HEK293 (cell line): ENCODE data around the gene FTO.

Experiments used
- CTCF ChIA-PET: fragments of 350-600 bp; formaldehyde crosslinking; extraction: SDS; loops from one replicate; lab custom pipeline; 2021; ENCODE audit warnings: antibody characterized with exemption; lab: Yijun Ruan, JAX
- POLR2A ChIA-PET: fragments of 300-600 bp; formaldehyde crosslinking; extraction: SDS; loops from one replicate; lab custom pipeline; 2020; ENCODE audit warnings: antibody characterized with exemption, inconsistent platforms; lab: Yijun Ruan, JAX
- H3K27ac ChIP-seq: fragments of 200-500 bp; sonication (Bioruptor generic); 2 replicates; pipeline ENCODE4 v1.5.1; 2014; ENCODE audit warnings: low read depth, low read length, control low read depth, inconsistent platforms; ENCODE audit errors: extremely low read depth
- H3K36me3 ChIP-seq, 2 experiments: fragments of 200-500 bp in 1 of 2; sonication (Bioruptor generic) in 1 of 2; 1 replicate in 1 of 2; 2 replicates in 1 of 2; pipeline ENCODE4 v1.5.1; 2014 to 2017; ENCODE audit warnings: inconsistent platforms in 2 of 2, low read length in 2 of 2; ENCODE audit not compliant: control insufficient read depth in 2 of 2, insufficient read depth in 1 of 2
- H3K4me1 ChIP-seq: fragments of 200-500 bp; sonication (Bioruptor generic); 2 replicates; pipeline ENCODE4 v1.5.1; 2014; ENCODE audit warnings: mild to moderate bottlenecking, low read length, inconsistent platforms; ENCODE audit not compliant: control insufficient read depth, insufficient read depth
- H3K4me3 ChIP-seq: 2 replicates; pipeline ENCODE4 v1.5.1; 2011; ENCODE audit warnings: low read depth, mild to moderate bottlenecking, control low read depth, low read length, moderate library complexity
- H3K9me3 ChIP-seq: fragments of 200-500 bp; sonication (Bioruptor generic); 2 replicates; pipeline ENCODE4 v1.5.1; 2014; ENCODE audit warnings: low read depth, low read length, inconsistent platforms; ENCODE audit not compliant: control insufficient read depth, insufficient read depth
- FEZF1 ChIP-seq: fragments of 450-650 bp; formaldehyde crosslinking; IDR thresholded peaks from 2 replicates; pipeline ENCODE4 v1.5.1; 2016; ENCODE audit warnings: missing biosample characterization, missing genetic modification characterization
- IKZF3 ChIP-seq: fragments of 450-650 bp; IDR thresholded peaks from 2 replicates; pipeline ENCODE4 v1.5.0; 2018; ENCODE audit warnings: missing biosample characterization, mild to moderate bottlenecking, missing genetic modification characterization, moderate library complexity
- SALL2 ChIP-seq: fragments of 450-650 bp; formaldehyde crosslinking; IDR thresholded peaks from 2 replicates; pipeline ENCODE4 v1.5.0; 2017; ENCODE audit warnings: missing biosample characterization, mild to moderate bottlenecking, missing genetic modification characterization, borderline replicate concordance
- ZBTB10 ChIP-seq: fragments of 450-650 bp; formaldehyde crosslinking; IDR thresholded peaks from 2 replicates; pipeline ENCODE4 v1.5.1; 2016; ENCODE audit warnings: missing biosample characterization, missing genetic modification characterization
- ZBTB44 ChIP-seq: fragments of 450-650 bp; IDR thresholded peaks from 2 replicates; pipeline ENCODE4 v1.5.1; 2018; ENCODE audit warnings: missing biosample characterization, mild to moderate bottlenecking, missing genetic modification characterization
- ZBTB7A ChIP-seq: fragments of 450-650 bp; formaldehyde crosslinking; IDR thresholded peaks from 2 replicates; pipeline ENCODE4 v1.5.1; 2016; ENCODE audit warnings: low read depth, missing biosample characterization, missing genetic modification characterization
- ZNF121 ChIP-seq: fragments of 450-650 bp; formaldehyde crosslinking; IDR thresholded peaks from 2 replicates; pipeline ENCODE4 v1.5.1; 2016; ENCODE audit warnings: missing biosample characterization, missing genetic modification characterization
- ZNF362 ChIP-seq: fragments of 450-650 bp; formaldehyde crosslinking; IDR thresholded peaks from 2 replicates; pipeline ENCODE4 v1.5.1; 2016; ENCODE audit warnings: missing biosample characterization, missing genetic modification characterization
- ZNF37A ChIP-seq: fragments of 450-650 bp; IDR thresholded peaks from 2 replicates; pipeline ENCODE4 v1.5.1; 2018; ENCODE audit warnings: missing biosample characterization, missing genetic modification characterization
- ZNF404 ChIP-seq: fragments of 450-650 bp; formaldehyde crosslinking; IDR thresholded peaks from 2 replicates; pipeline ENCODE4 v1.5.1; 2017; ENCODE audit warnings: missing biosample characterization, missing genetic modification characterization
- ZNF426 ChIP-seq: fragments of 450-650 bp; formaldehyde crosslinking; IDR thresholded peaks from 2 replicates; pipeline ENCODE4 v1.5.1; 2017; ENCODE audit warnings: missing biosample characterization, missing genetic modification characterization, mild to moderate bottlenecking, inconsistent platforms, moderate library complexity
- ZNF521 ChIP-seq: fragments of 450-650 bp; formaldehyde crosslinking; IDR thresholded peaks from 2 replicates; pipeline ENCODE4 v1.5.1; 2017; ENCODE audit warnings: missing biosample characterization, mild to moderate bottlenecking, missing genetic modification characterization
- ZNF610 ChIP-seq: fragments of 450-650 bp; formaldehyde crosslinking; IDR thresholded peaks from 2 replicates; pipeline ENCODE4 v1.5.1; 2016; ENCODE audit warnings: missing biosample characterization, missing genetic modification characterization, borderline replicate concordance
- ZNF629 ChIP-seq: fragments of 450-650 bp; formaldehyde crosslinking; IDR thresholded peaks from 2 replicates; pipeline ENCODE4 v1.5.1; 2017; ENCODE audit warnings: missing biosample characterization, missing genetic modification characterization
- ZNF639 ChIP-seq: fragments of 450-650 bp; formaldehyde crosslinking; IDR thresholded peaks from 2 replicates; pipeline ENCODE4 v1.5.1; 2016; ENCODE audit warnings: missing biosample characterization, missing genetic modification characterization
- ZNF792 ChIP-seq: fragments of 450-650 bp; formaldehyde crosslinking; IDR thresholded peaks from 2 replicates; pipeline ENCODE4 v1.5.1; 2016; ENCODE audit warnings: missing biosample characterization, missing genetic modification characterization
- ZNF837 ChIP-seq: fragments of 450-650 bp; formaldehyde crosslinking; IDR thresholded peaks from 2 replicates; pipeline ENCODE4 v1.5.1; 2016; ENCODE audit warnings: missing biosample characterization, missing genetic modification characterization
- ZSCAN16 ChIP-seq: fragments of 450-650 bp; formaldehyde crosslinking; IDR thresholded peaks from 2 replicates; pipeline ENCODE4 v1.5.1; 2016; ENCODE audit warnings: missing biosample characterization, missing genetic modification characterization
- ZSCAN18 ChIP-seq: fragments of 450-650 bp; formaldehyde crosslinking; IDR thresholded peaks from 2 replicates; pipeline ENCODE4 v1.5.1; 2016; ENCODE audit warnings: missing biosample characterization, missing genetic modification characterization

Gene FTO

GRCh38 chr16:53816211-53816836, 112.4 kb downstream of the FTO start:
- TF ChIP-seq ZNF521 (tag by site-specific recombination) (no peak), ZBTB10 (tag by site-specific recombination) (no peak), ZNF37A (tag by site-specific recombination) (no peak), ZNF610 (tag by site-specific recombination) (no peak), ZSCAN18 (tag by site-specific recombination) (no peak), ZNF404 (no peak), ZNF837 (no peak), IKZF3 (no peak)
- ChIA-PET CTCF (no interaction called here), POLR2A (no interaction called here)
- Histone ChIP-seq H3K27ac (no peak overlapping the region), H3K4me1 (no peaks in the 10 kb centered on the region; the same call in 1 of the 2 replicates), H3K9me3 (no peaks in the 10 kb centered on the region), H3K4me3 (no peak overlapping the region), H3K36me3 (peaks cover 0 to 14% of the 10 kb centered on the region in 2 experiments; a peak in 2 of 3 replicates)

GRCh38 chr16:53817117-53817755, 113.3 kb downstream of the FTO start:
- peaks cover 0 to 13% of the 10 kb centered on the region in 2 experiments; a peak in 2 of 3 replicates for H3K36me3 ChIP-seq
- no peak for TF ChIP-seq ZNF629 (tag by site-specific recombination)
- TF ChIP-seq ZBTB44 (tag by site-specific recombination), result 0 out of 2 replicates have a peak, but pooled peaks have one; percentile 11
- TF ChIP-seq, all 188 proteins: peak for 1
- ChIA-PET POLR2A (no interaction called here), CTCF (interaction anchor here (0.9 kb wide), 1 partner anchor 74 kb away, joined by 4 read pairs; no protein-coding TSS in a partner anchor)
- Histone ChIP-seq H3K27ac (no peak overlapping the region), H3K9me3 (no peaks in the 10 kb centered on the region), H3K4me1 (no peaks in the 10 kb centered on the region; the same call in 1 of the 2 replicates), H3K4me3 (no peak overlapping the region)

- Histone ChIP-seq H3K27ac (no peak overlapping the region), H3K4me3 (no peak overlapping the region), H3K36me3 (peaks cover 0 to 13% of the 10 kb centered on the region in 2 experiments; a peak in 1 of 3 replicates), H3K9me3 (no peaks in the 10 kb centered on the region), H3K4me1 (no peaks in the 10 kb centered on the region; the same call in 1 of the 2 replicates)
- POLR2A ChIA-PET, result no interaction called here
- CTCF ChIA-PET, result interaction anchor here (0.9 kb wide), 1 partner anchor 74 kb away, joined by 4 read pairs; no protein-coding TSS in a partner anchor
- TF ChIP-seq SALL2 (tag by site-specific recombination) (no peak), FEZF1 (no peak), ZSCAN16 (no peak), ZBTB7A (tag by site-specific recombination) (no peak), ZNF792 (tag by site-specific recombination) (no peak), ZNF426 (tag by site-specific recombination) (no peak), ZNF362 (tag by site-specific recombination) (no peak), ZNF639 (tag by site-specific recombination) (no peak), ZNF121 (tag by site-specific recombination) (no peak)
These were observed 114.0 kb downstream of the FTO start for GRCh38 chr16:53817812-53818550.
